Neural progenitor cell (in vitro differentiated cells): ENCODE measurements around the gene CACNG5. TPM values are rescaled to one million over a fixed set of nuclear protein-coding genes. Genes with fewer than 3 reads are reported as not detected.

Experiments
- DNase-seq: peaks from one replicate; pipeline ENCODE4 v3.0.0-alpha.2; 2016; ENCODE audit warnings: low spot score
- H2AFZ ChIP-seq: fragments of 200-600 bp; sonication (generic); replicated peaks from 2 replicates; pipeline ENCODE4 v1.6.1; 2016; ENCODE audit warnings: antibody characterized with exemption
- H3F3A ChIP-seq: fragments of 200-600 bp; sonication (generic); 2 replicates; pipeline ENCODE4 v1.6.1; 2016; ENCODE audit warnings: antibody characterized with exemption, low read depth
- H3K27ac ChIP-seq: fragments of 200-600 bp; sonication (generic); 2 replicates; pipeline ENCODE4 v1.5.1; 2016; ENCODE audit warnings: mild to moderate bottlenecking
- H3K27me3 ChIP-seq: fragments of 200-600 bp; sonication (generic); 2 replicates; pipeline ENCODE4 v1.6.1; 2016; ENCODE audit warnings: mild to moderate bottlenecking, moderate library complexity
- H3K36me3 ChIP-seq: fragments of 200-600 bp; sonication (generic); 2 replicates; pipeline ENCODE4 v1.5.1; 2016
- H3K4me1 ChIP-seq: fragments of 200-600 bp; sonication (generic); 2 replicates; pipeline ENCODE4 v1.6.1; 2016; ENCODE audit warnings: mixed run types
- H3K4me2 ChIP-seq: fragments of 200-600 bp; sonication (generic); 2 replicates; pipeline ENCODE4 v1.6.1; 2016
- H3K4me3 ChIP-seq: fragments of 200-600 bp; sonication (generic); 2 replicates; pipeline ENCODE4 v1.5.1; 2016
- H3K79me2 ChIP-seq: fragments of 200-600 bp; sonication (generic); 2 replicates; pipeline ENCODE4 v1.6.1; 2016; ENCODE audit warnings: low read depth
- H3K9ac ChIP-seq: fragments of 200-600 bp; sonication (generic); 2 replicates; pipeline ENCODE4 v1.6.1; 2016
- H3K9me3 ChIP-seq: fragments of 200-600 bp; sonication (generic); 2 replicates; pipeline ENCODE4 v1.5.1; 2016; ENCODE audit warnings: low read depth
- H4K20me1 ChIP-seq: fragments of 200-600 bp; sonication (generic); 2 replicates; pipeline ENCODE4 v1.6.1; 2016; ENCODE audit warnings: low read depth
- H3K27ac Mint-ChIP-seq: 3 replicates; pipeline ENCODE4 v1.8.0; 2021; ENCODE audit warnings: mixed read lengths
- H3K27me3 Mint-ChIP-seq: 2 replicates; pipeline ENCODE4 v1.8.0; 2022; ENCODE audit warnings: low read depth, mild to moderate bottlenecking, inconsistent platforms, moderate library complexity, mixed read lengths; ENCODE audit not compliant: insufficient read depth
- H3K36me3 Mint-ChIP-seq: 3 replicates; pipeline ENCODE4 v1.8.0; 2021; ENCODE audit warnings: mixed read lengths
- H3K4me1 Mint-ChIP-seq: 3 replicates; pipeline ENCODE4 v1.8.0; 2021; ENCODE audit warnings: mixed read lengths
- H3K4me3 Mint-ChIP-seq: 3 replicates; pipeline ENCODE4 v1.8.0; 2021; ENCODE audit warnings: mild to moderate bottlenecking, moderate library complexity, mixed read lengths
- H3K9me3 Mint-ChIP-seq: 3 replicates; pipeline ENCODE4 v1.8.0; 2020; ENCODE audit warnings: mixed read lengths
- CTCF ChIP-seq: fragments of 200-600 bp; sonication (generic); IDR thresholded peaks from 2 replicates; pipeline ENCODE4 v1.5.1; 2017; ENCODE audit warnings: antibody characterized with exemption, mild to moderate bottlenecking
- EZH2 ChIP-seq: fragments of 200-600 bp; sonication (generic); IDR thresholded peaks from 2 replicates; pipeline ENCODE4 v1.6.1; 2017; ENCODE audit warnings: antibody characterized with exemption, mild to moderate bottlenecking, moderate library complexity
- EZH2phosphoT487 ChIP-seq: fragments of 200-600 bp; sonication (generic); IDR thresholded peaks from 2 replicates; pipeline ENCODE4 v1.6.1; 2017; ENCODE audit warnings: antibody characterized with exemption
- total RNA-seq: library from RNA; depleted of rRNA; stranded (reverse); fragments of >200 nt; gene quantifications from 2 replicates; pipeline ENCODE4 v1.2.3, GENCODE V29; 2015; ENCODE audit warnings: low replicate concordance

Gene CACNG5
- total RNA-seq, 1 donor from 2014 or later, result not detected

DNA sequence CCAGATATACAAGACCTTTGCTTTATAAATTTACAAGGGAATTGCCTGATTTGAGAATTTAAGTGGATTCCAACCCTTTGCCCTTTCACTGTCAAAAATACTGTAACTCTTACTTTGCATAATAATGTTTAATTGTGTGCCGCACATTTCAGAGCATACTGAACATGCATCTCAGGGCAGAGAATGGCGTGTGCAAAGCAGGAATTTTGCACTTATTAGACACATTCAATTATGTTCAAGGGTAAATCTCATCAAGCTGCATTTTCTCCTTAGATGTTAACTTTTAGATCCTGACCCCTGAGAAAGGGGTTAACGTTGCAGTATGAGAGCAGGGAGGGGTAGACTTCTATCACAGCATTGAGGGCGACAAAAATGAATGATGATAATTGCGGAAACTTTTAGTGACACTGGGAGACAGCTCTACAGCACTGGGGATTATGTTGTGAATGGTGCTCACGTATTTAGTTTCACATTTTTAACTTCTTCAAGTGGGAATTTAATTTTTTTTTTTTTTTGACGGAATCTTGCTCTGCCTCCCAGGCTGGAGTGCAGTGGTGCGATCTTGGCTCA, 75.0 kb downstream of the CACNG5 start:
- no peak overlapping the region for H3K4me3 Mint-ChIP-seq

GRCh38 chr17:66910651-66911285, 75.9 kb downstream of the CACNG5 start:
- H3K27ac Mint-ChIP-seq, result no peak overlapping the region
- peaks cover 6% of the 10 kb centered on the region for H3K4me1 Mint-ChIP-seq
- Histone ChIP-seq H3K9ac (no peak overlapping the region), H3K9me3 (no peaks in the 10 kb centered on the region), H3F3A (no peaks in the 10 kb centered on the region), H4K20me1 (no peaks in the 10 kb centered on the region), H3K4me3 (no peak overlapping the region), H3K79me2 (no peaks in the 10 kb centered on the region), H3K4me1 (no peaks in the 10 kb centered on the region), H3K27me3 (no peaks in the 10 kb centered on the region), H3K27ac (no peak overlapping the region), H3K4me2 (no peak overlapping the region), H3K36me3 (no peaks in the 10 kb centered on the region), H2AFZ (no peak overlapping the region)
- peaks cover 5% of the 10 kb centered on the region for H3K27me3 Mint-ChIP-seq
- peaks cover 3% of the 10 kb centered on the region for H3K9me3 Mint-ChIP-seq
- no peaks in the 10 kb centered on the region for H3K36me3 Mint-ChIP-seq
- H3K4me3 Mint-ChIP-seq, result no peak overlapping the region
- TF ChIP-seq EZH2phosphoT487 (no peak), CTCF (no peak), EZH2 (no peak)
- DNase-seq, result no peak

More for the DNA sequence above, 75.0 kb downstream of the CACNG5 start:
- no peak overlapping the region for H3K9ac ChIP-seq
- H3K36me3 Mint-ChIP-seq, result no peaks in the 10 kb centered on the region
- no peaks in the 10 kb centered on the region for H3K27me3 ChIP-seq
- H3K27me3 Mint-ChIP-seq, result peaks cover 5% of the 10 kb centered on the region
- no peaks in the 10 kb centered on the region for H3K79me2 ChIP-seq
- no peak for DNase-seq
- no peak for TF ChIP-seq EZH2phosphoT487
- no peak for TF ChIP-seq EZH2
- no peak for TF ChIP-seq CTCF
- no peak overlapping the region for H3K4me3 ChIP-seq
- no peaks in the 10 kb centered on the region for H3K36me3 ChIP-seq
- H3K27ac Mint-ChIP-seq, result no peak overlapping the region
- no peaks in the 10 kb centered on the region for H3K4me1 ChIP-seq
- no peak overlapping the region for H2AFZ ChIP-seq
- H3F3A ChIP-seq, result no peaks in the 10 kb centered on the region
- peaks cover 10% of the 10 kb centered on the region for H3K4me1 Mint-ChIP-seq
- peaks cover 3% of the 10 kb centered on the region for H3K9me3 Mint-ChIP-seq
- no peak overlapping the region for H3K4me2 ChIP-seq
- no peaks in the 10 kb centered on the region for H4K20me1 ChIP-seq
- H3K9me3 ChIP-seq, result no peaks in the 10 kb centered on the region
- H3K27ac ChIP-seq, result no peak overlapping the region

DNA sequence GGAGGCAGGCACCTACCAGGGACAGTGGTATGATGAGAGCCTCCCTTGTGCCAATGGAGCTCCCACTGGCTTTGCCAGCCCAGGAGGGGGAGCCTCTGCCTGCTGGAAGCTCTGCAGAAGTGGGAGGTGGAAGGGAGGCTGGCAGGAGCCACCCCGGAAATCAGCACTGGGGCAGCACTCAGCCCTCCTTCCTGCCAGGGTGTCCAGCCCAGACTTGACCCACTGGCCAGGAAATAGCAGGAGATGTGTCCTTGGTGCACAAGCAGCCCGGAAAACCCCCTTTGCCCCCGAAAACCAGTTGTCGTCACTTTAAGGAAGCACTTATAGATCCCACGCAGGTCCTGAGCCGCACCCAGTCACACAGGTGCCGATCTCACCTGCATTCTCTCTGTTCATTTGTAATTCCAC, 80.3 kb downstream of the CACNG5 start:
- Histone ChIP-seq H3K4me2 (no peak overlapping the region), H3K27me3 (no peaks in the 10 kb centered on the region), H3F3A (no peaks in the 10 kb centered on the region), H3K4me3 (no peak overlapping the region), H3K4me1 (no peaks in the 10 kb centered on the region), H3K9me3 (no peaks in the 10 kb centered on the region), H3K9ac (no peak overlapping the region), H4K20me1 (no peaks in the 10 kb centered on the region), H2AFZ (no peak overlapping the region), H3K36me3 (no peaks in the 10 kb centered on the region), H3K27ac (no peak overlapping the region), H3K79me2 (no peaks in the 10 kb centered on the region)
- H3K4me3 Mint-ChIP-seq, result no peak overlapping the region
- peak; percentile 35 for DNase-seq
- H3K36me3 Mint-ChIP-seq, result no peaks in the 10 kb centered on the region
- H3K9me3 Mint-ChIP-seq, result peaks cover 7% of the 10 kb centered on the region
- peaks cover 5% of the 10 kb centered on the region for H3K27me3 Mint-ChIP-seq
- TF ChIP-seq EZH2, result no peak
- TF ChIP-seq CTCF, result peak; percentile 36
- H3K4me1 Mint-ChIP-seq, result peaks cover 7% of the 10 kb centered on the region
- no peak overlapping the region for H3K27ac Mint-ChIP-seq
